H1 (cell line): ENCODE results near the gene BSN. TPM values are rescaled to one million over a fixed set of nuclear protein-coding genes. Genes with fewer than 3 reads are reported as not detected.

ENCODE experiments used
- CTCF ChIA-PET: fragments of 300-600 bp; sonication (Branson Sonifier 250); formaldehyde crosslinking; loops from one replicate; lab custom pipeline; 2021; ENCODE audit not compliant: partially characterized antibody; lab: Charles Lee
- POLR2A ChIA-PET: fragments of 300-600 bp; sonication (Branson Sonifier 250); formaldehyde crosslinking; loops from one replicate; lab custom pipeline; 2021; ENCODE audit warnings: inconsistent platforms; ENCODE audit not compliant: partially characterized antibody; lab: Charles Lee
- DNase-seq, 2 experiments: peaks; one replicate each; pipeline versions ENCODE4 v3.0.0 to v3.0.0-alpha.2; 2010 to 2022; ENCODE audit warnings: low spot score in 2 of 2, low read depth in 1 of 2, mixed read lengths in 1 of 2
- FAIRE-seq: peaks from 2 replicates; lab custom pipeline; 2011; peaks lifted over from hg19 to GRCh38; lab: Jason Lieb, UNC
- H2AFZ ChIP-seq: 2 replicates; pipeline ENCODE4 v1.8.1; 2012; ENCODE audit warnings: low read length, inconsistent platforms
- H2AK5ac ChIP-seq: 2 replicates; pipeline ENCODE4 v1.6.1; 2013; ENCODE audit warnings: low read depth, low read length
- H2BK120ac ChIP-seq: replicated peaks from 2 replicates; pipeline ENCODE3; 2013; ENCODE audit warnings: low read depth, low read length, inconsistent platforms
- H2BK12ac ChIP-seq: 2 replicates; pipeline ENCODE4 v1.6.1; 2013; ENCODE audit warnings: low read depth, low read length
- H2BK15ac ChIP-seq: 2 replicates; pipeline ENCODE4 v1.6.1; 2013; ENCODE audit warnings: low read length
- H2BK20ac ChIP-seq: 2 replicates; pipeline ENCODE4 v1.6.1; 2013; ENCODE audit warnings: low read length
- H2BK5ac ChIP-seq: 2 replicates; pipeline ENCODE4 v1.6.1; 2013; ENCODE audit warnings: low read depth, low read length
- H3K14ac ChIP-seq: 2 replicates; pipeline ENCODE4 v1.6.1; 2013; ENCODE audit warnings: inconsistent platforms; ENCODE audit not compliant: insufficient read length
- H3K18ac ChIP-seq: 2 replicates; pipeline ENCODE4 v1.6.1; 2013; ENCODE audit warnings: low read length; ENCODE audit errors: extremely low read depth
- H3K23ac ChIP-seq: 2 replicates; pipeline ENCODE4 v1.6.1; 2013; ENCODE audit warnings: inconsistent platforms; ENCODE audit not compliant: insufficient read length
- H3K23me2 ChIP-seq: 2 replicates; pipeline ENCODE4 v1.6.1; 2013; ENCODE audit warnings: low read depth, low read length
- H3K27ac ChIP-seq: 2 replicates; pipeline ENCODE4 v1.6.1; 2011; ENCODE audit warnings: low read depth, low read length, inconsistent platforms
- H3K27me3 ChIP-seq, 4 experiments: replicated peaks in 1 of 4; 1 replicate in 1 of 4; 2 replicates in 3 of 4; pipeline versions ENCODE4 v1.6.1 to v1.8.1; 2011 to 2013; ENCODE audit warnings: low read length in 3 of 4, mild to moderate bottlenecking in 3 of 4, inconsistent platforms in 2 of 4, mixed read lengths in 2 of 4, moderate library complexity in 1 of 4; ENCODE audit not compliant: control insufficient read depth in 3 of 4, insufficient read depth in 3 of 4; ENCODE audit errors: extremely low read depth in 1 of 4
- H3K36me3 ChIP-seq, 4 experiments: 2 replicates each; pipeline versions ENCODE4 v1.6.1 to v1.8.1; 2011 to 2013; ENCODE audit warnings: mild to moderate bottlenecking in 4 of 4, low read length in 3 of 4, moderate library complexity in 2 of 4, control low read depth in 1 of 4, inconsistent platforms in 1 of 4; ENCODE audit not compliant: insufficient read depth in 4 of 4, control insufficient read depth in 2 of 4
- H3K4ac ChIP-seq: replicated peaks from 2 replicates; pipeline ENCODE3; 2013; ENCODE audit warnings: low read length, low read depth, mixed read lengths, inconsistent platforms; ENCODE audit not compliant: insufficient read length
- H3K4me1 ChIP-seq, 4 experiments: replicated peaks in 1 of 4; 1 replicate in 1 of 4; 2 replicates in 3 of 4; pipeline versions ENCODE4 v1.6.1 to v1.8.1; 2011 to 2013; ENCODE audit warnings: low read length in 3 of 4, inconsistent platforms in 2 of 4, mixed read lengths in 1 of 4; ENCODE audit not compliant: insufficient read depth in 4 of 4, control insufficient read depth in 3 of 4
- H3K4me2 ChIP-seq, 2 experiments: 2 replicates each; pipeline versions ENCODE4 v1.6.1 to v1.8.1; 2011 to 2013; ENCODE audit warnings: low read depth in 2 of 2, low read length in 2 of 2, control low read depth in 1 of 2, inconsistent platforms in 1 of 2, mild to moderate bottlenecking in 1 of 2; ENCODE audit not compliant: insufficient read depth in 1 of 2
- H3K4me3 ChIP-seq, 4 experiments: fragments of 200-600, 300-600 bp in 1 of 4; sonication (generic), shearing (Covaris generic), sonication (Bioruptor Twin) in 1 of 4; 2 replicates each; pipeline versions ENCODE4 v1.5.1 to v1.8.1; 2011 to 2016; ENCODE audit warnings: low read length in 4 of 4, low read depth in 3 of 4, control low read depth in 2 of 4, inconsistent platforms in 2 of 4, mild to moderate bottlenecking in 2 of 4, mixed read lengths in 1 of 4, moderate library complexity in 1 of 4; ENCODE audit not compliant: insufficient read depth in 2 of 4; ENCODE audit errors: extremely low read depth in 1 of 4
- H3K56ac ChIP-seq: replicated peaks from 2 replicates; pipeline ENCODE3; 2013; ENCODE audit warnings: low read depth, mild to moderate bottlenecking, mixed read lengths, low read length, inconsistent platforms; ENCODE audit not compliant: insufficient read length
- H3K79me1 ChIP-seq: 2 replicates; pipeline ENCODE4 v1.6.1; 2013; ENCODE audit warnings: low read depth, low read length, control low read depth
- H3K79me2 ChIP-seq, 2 experiments: 2 replicates each; pipeline versions ENCODE4 v1.6.1 to v1.8.1; 2012 to 2013; ENCODE audit warnings: low read length in 2 of 2, mild to moderate bottlenecking in 2 of 2, inconsistent platforms in 1 of 2; ENCODE audit not compliant: insufficient read depth in 2 of 2, control insufficient read depth in 1 of 2
- H3K9ac ChIP-seq, 4 experiments: replicated peaks in 1 of 4; 1 replicate in 1 of 4; 2 replicates in 3 of 4; pipeline versions ENCODE4 v1.6.1 to v1.8.1; 2011 to 2013; ENCODE audit warnings: low read depth in 3 of 4, low read length in 3 of 4, control low read depth in 2 of 4, mild to moderate bottlenecking in 2 of 4, moderate library complexity in 2 of 4, inconsistent platforms in 1 of 4; ENCODE audit errors: extremely low read depth in 1 of 4
- H3K9me3 ChIP-seq, 2 experiments: 2 replicates each; pipeline versions ENCODE4 v1.6.1 to v1.8.1; 2012 to 2013; ENCODE audit warnings: mild to moderate bottlenecking in 2 of 2, moderate library complexity in 2 of 2, control low read depth in 1 of 2, inconsistent platforms in 1 of 2, low read depth in 1 of 2, low read length in 1 of 2, mixed read lengths in 1 of 2; ENCODE audit not compliant: insufficient read depth in 2 of 2
- H4K20me1 ChIP-seq, 2 experiments: replicated peaks in 1 of 2; 2 replicates each; pipeline versions ENCODE3 to v1.8.1; 2011 to 2013; ENCODE audit warnings: inconsistent platforms in 2 of 2, low read length in 2 of 2, mild to moderate bottlenecking in 1 of 2; ENCODE audit not compliant: insufficient read depth in 2 of 2, control insufficient read depth in 1 of 2
- H4K5ac ChIP-seq: 2 replicates; pipeline ENCODE4 v1.6.1; 2013; ENCODE audit warnings: low read length, low read depth, mixed read lengths, inconsistent platforms; ENCODE audit not compliant: insufficient read length
- H4K8ac ChIP-seq: 2 replicates; pipeline ENCODE4 v1.8.0; 2013; ENCODE audit warnings: mild to moderate bottlenecking, moderate library complexity, low read length, inconsistent platforms; ENCODE audit not compliant: insufficient read depth; ENCODE audit errors: extremely low read depth
- H4K91ac ChIP-seq: replicated peaks from 2 replicates; pipeline ENCODE3; 2013; ENCODE audit warnings: low read length, mixed read lengths, inconsistent platforms; ENCODE audit not compliant: insufficient read length
- JUN ChIP-seq: IDR thresholded peaks from 2 replicates; pipeline ENCODE4 v1.6.1; 2011; ENCODE audit warnings: low read depth, mild to moderate bottlenecking, improper control_type of control experiment, low read length
- RAD21 ChIP-seq, 2 experiments: IDR thresholded peaks in 1 of 2; conservative IDR thresholded peaks in 1 of 2; 2 replicates each; pipeline ENCODE4 v1.6.1; 2011; ENCODE audit warnings: low read depth in 2 of 2, low read length in 2 of 2, improper control_type of control experiment in 1 of 2, inconsistent platforms in 1 of 2, mild to moderate bottlenecking in 1 of 2, moderate library complexity in 1 of 2
- WGBS, 2 experiments: shearing (Covaris generic) in 1 of 2; methylation state at CpG; one replicate each; pipeline versions ENCODE4 v1.1.6 to v1.1.7; 2013 to 2015; ENCODE audit warnings: low lambda C conversion rate in 2 of 2, mixed read lengths in 2 of 2, inconsistent platforms in 1 of 2, low coverage in 1 of 2, missing lambda C conversion rate in 1 of 2; ENCODE audit not compliant: insufficient replicate concordance in 2 of 2, insufficient coverage in 1 of 2, insufficient read length in 1 of 2; ENCODE audit errors: extremely low coverage in 1 of 2, missing lambda C conversion rate in 1 of 2; 5-methylcytosine and 5-hydroxymethylcytosine counted together
- polyA plus RNA-seq, 7 experiments: library from polyadenylated mRNA; depleted of rRNA in 3 of 7; stranded (reverse) in 5 of 7; unstranded in 2 of 7; fragments of >200 nt in 5 of 7; fragments of 200-250 nt in 2 of 7; gene quantifications; 1 replicate in 5 of 7; 2 replicates in 1 of 7; 4 replicates in 1 of 7; pipeline versions ENCODE4 v1.2.1 to v1.2.3, GENCODE V29; 2011 to 2013; ENCODE audit warnings: missing spikeins in 2 of 7, mixed read lengths in 2 of 7
- total RNA-seq: library from RNA; stranded (reverse); fragmentation: NEBNext Ultra II Directional; extraction: Animal tissue kit (Norgen Biotek cat#: 25700); gene quantifications from 2 replicates; pipeline ENCODE4 v1.2.1, GENCODE V29; 2021
- TF ChIP-seq, protein P1 (sequence below), 3 experiments: IDR thresholded peaks; 1 replicate in 2 of 3; 2 replicates in 1 of 3; pipeline versions ENCODE4 v1.5.1 to v1.6.1; 2011; ENCODE audit warnings: low read length in 3 of 3, mild to moderate bottlenecking in 3 of 3, inconsistent platforms in 2 of 3, low read depth in 1 of 3, moderate library complexity in 1 of 3; ENCODE audit not compliant: insufficient read depth in 1 of 3; ENCODE audit errors: control extremely low read depth in 1 of 3

BSN gene
- total and polyA plus RNA-seq, 2 of the 8 experiments (the other 6 are each of a cell fraction or from before 2014, with no cell fraction given): 0.60 to 3.0 TPM

DNA sequence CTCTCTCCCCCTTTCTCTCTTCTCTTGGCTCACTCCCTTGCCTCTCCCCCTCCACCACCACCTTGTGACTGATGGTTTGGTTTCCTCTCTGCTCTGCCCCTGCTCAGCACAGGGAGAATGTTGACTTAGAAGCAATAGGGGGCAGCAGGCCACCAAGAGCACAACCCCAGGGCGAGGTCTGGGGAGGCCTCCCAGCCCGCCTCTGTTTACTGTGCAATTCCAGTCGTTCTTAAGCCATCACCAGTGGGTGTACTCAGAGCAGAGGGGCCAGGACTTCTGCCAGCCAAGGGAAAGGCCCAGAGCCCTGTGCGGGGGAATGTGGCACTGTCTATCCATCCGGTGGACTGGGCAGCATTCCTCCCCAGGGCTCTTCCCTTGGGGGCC lies 114.1 kb downstream of the BSN start:
- Histone ChIP-seq H3K4me2 (no peak overlapping the region), H3K4me3 (no peak overlapping the region), H3K9ac (no peak overlapping the region), H3K27ac (no peak overlapping the region), H3K23ac (no peak overlapping the region), H2BK20ac (no peak overlapping the region), H3K4ac (no peak overlapping the region), H3K23me2 (peaks cover 5% of the 10 kb centered on the region; the same call in 1 of the 2 replicates), H4K91ac (no peak overlapping the region), H2BK120ac (no peak overlapping the region), H3K14ac (no peak overlapping the region), H2BK5ac (no peak overlapping the region), H2AK5ac (no peak overlapping the region), H3K79me2 (peaks cover 0 to 3% of the 10 kb centered on the region in 2 experiments; a peak in 1 of 4 replicates), H4K8ac (peak overlapping the region; percentile 39), H3K79me1 (no peaks in the 10 kb centered on the region), H3K56ac (no peak overlapping the region), H2AFZ (no peak overlapping the region), H3K18ac (no peak overlapping the region), H2BK15ac (no peak overlapping the region), H4K5ac (no peak overlapping the region), H3K4me1 (peaks cover 0 to 11% (median 2%) of the 10 kb centered on the region in 4 experiments; a peak in 2 of 7 replicates), H4K20me1 (no peaks in the 10 kb centered on the region), H2BK12ac (no peak overlapping the region), H3K27me3 (no peaks in the 10 kb centered on the region), H3K9me3 (no peaks in the 10 kb centered on the region), H3K36me3 (no peaks in the 10 kb centered on the region)
- ChIA-PET CTCF (interaction anchor here (0.6 to 5.4 kb wide), 3 partner anchors 120 to 355 kb away, joined by 3 to 159 read pairs (median 3); no protein-coding TSS in a partner anchor), POLR2A (interaction anchor here (1.0 kb wide), 1 partner anchor 130 kb away, joined by 3 read pairs; no protein-coding TSS in a partner anchor)
- FAIRE-seq: no peak
- 94% methylated on average over 5 of the region's 5 CpGs; no CpG with 5 or more reads in 1 of the 2 experiments for WGBS, 2 experiments
- DNase-seq: no peak
- TF ChIP-seq RAD21 (IDR thresholded peaks at IDR 0.05 in 1 of 2, conservative IDR thresholded peaks at IDR 0.05 in 1 of 2; ENCODE audit: low read depth in 2 of 2, low read length in 2 of 2) (peak in 1 of 2 experiments; percentile 3; a peak in 2 of 4 replicates), JUN (no peak)
- TF ChIP-seq, protein P1, sequence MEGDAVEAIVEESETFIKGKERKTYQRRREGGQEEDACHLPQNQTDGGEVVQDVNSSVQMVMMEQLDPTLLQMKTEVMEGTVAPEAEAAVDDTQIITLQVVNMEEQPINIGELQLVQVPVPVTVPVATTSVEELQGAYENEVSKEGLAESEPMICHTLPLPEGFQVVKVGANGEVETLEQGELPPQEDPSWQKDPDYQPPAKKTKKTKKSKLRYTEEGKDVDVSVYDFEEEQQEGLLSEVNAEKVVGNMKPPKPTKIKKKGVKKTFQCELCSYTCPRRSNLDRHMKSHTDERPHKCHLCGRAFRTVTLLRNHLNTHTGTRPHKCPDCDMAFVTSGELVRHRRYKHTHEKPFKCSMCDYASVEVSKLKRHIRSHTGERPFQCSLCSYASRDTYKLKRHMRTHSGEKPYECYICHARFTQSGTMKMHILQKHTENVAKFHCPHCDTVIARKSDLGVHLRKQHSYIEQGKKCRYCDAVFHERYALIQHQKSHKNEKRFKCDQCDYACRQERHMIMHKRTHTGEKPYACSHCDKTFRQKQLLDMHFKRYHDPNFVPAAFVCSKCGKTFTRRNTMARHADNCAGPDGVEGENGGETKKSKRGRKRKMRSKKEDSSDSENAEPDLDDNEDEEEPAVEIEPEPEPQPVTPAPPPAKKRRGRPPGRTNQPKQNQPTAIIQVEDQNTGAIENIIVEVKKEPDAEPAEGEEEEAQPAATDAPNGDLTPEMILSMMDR (IDR thresholded peaks at IDR 0.05; ENCODE audit: control extremely low read depth in 1 of 3, insufficient read depth in 1 of 3, low read depth in 1 of 3, low read length in 3 of 3): peak in 1 of 3 experiments; percentile 11; a peak in 1 of 4 replicates
